Epidermal melanocyte (primary cell): ENCODE data around the gene TEFM.
"Not testable (repeated sequence)": the region's sequence is repeated elsewhere in the genome, so short reads cannot be mapped to it uniquely, and the experiment has no call there.

Experiments used
- DNase-seq: peaks from one replicate; pipeline ENCODE4 v3.0.0; 2011; ENCODE audit warnings: low spot score; ENCODE audit not compliant: insufficient read length

The TEFM gene

GRCh38 chr17:30921544-30922196 is 15.6 kb upstream of the TEFM start, which contains the start of gene ADAP2:
Gene ADAP2, plus strand, starts transcription at chr17:30921945. Its CDS starts 70 bp downstream, at chr17:30922015.
- no peak for DNase-seq

DNA sequence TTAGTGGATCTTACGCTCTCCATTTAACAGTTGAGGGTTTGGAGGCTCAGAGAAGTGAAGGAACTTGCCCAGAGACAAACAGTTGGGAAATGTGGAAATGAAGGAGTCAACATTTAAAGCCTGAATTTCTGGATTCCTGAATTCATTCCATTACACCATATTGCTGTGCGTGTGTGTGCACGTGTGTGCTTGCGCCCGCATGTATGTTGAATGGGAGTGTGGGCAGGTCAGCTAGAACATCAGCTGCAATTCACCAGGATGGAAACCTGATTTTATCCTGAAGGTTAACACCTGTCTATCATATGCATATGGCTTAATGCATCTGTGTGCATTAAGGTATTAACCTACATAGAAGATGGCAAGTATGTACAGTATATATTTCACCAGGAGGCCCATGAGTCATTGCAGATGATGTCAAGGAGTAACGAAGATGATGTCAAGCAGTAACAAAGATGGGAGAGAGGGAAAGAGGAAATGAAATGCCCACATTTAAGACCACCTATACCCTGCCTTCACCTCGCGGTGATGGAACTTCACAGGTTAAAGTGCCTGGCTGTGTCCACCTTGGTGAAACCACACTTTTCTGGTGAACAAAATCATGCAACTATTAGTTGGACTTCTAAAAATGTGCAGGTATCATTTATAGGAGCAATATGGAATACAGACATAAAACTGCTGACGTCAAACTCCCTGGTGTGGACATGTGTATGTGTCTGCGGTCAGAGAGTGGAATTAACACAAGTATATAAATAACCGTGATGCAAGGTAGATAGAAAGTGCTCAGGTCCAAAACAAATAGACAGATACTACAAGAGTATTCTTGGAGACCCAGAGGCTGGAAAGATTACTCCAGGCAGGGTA is 14.9 kb upstream of the TEFM start:
- no peak for DNase-seq

DNA sequence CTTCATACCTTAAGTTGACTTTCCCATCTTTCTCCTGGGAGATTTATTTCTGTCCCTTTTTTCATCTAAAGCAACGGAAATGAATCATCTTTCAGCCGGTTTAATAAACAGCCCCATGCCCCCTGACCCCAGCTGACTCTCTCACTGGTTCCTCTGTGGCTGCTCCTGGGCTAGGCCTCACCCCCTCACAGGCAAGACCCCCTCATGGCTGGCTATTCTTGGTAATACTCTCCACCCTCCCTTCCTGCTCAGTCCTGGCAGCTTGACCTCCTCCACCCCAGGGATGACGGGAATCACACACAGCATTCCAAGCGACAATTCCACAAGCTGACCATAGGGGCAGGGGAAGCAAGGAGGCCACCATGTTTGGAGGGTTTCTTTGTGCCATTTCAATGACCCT is 14.2 kb upstream of the TEFM start:
- DNase-seq: no peak

- DNase-seq: no peak
Measured at GRCh38 chr17:30917050-30917449, 11.0 kb upstream of the TEFM start.

- no peak for DNase-seq
Measured at GRCh38 chr17:30915833-30916611, 10.0 kb upstream of the TEFM start.

GRCh38 chr17:30913955-30914354 is 7.9 kb upstream of the TEFM start:
- no peak for DNase-seq

DNA sequence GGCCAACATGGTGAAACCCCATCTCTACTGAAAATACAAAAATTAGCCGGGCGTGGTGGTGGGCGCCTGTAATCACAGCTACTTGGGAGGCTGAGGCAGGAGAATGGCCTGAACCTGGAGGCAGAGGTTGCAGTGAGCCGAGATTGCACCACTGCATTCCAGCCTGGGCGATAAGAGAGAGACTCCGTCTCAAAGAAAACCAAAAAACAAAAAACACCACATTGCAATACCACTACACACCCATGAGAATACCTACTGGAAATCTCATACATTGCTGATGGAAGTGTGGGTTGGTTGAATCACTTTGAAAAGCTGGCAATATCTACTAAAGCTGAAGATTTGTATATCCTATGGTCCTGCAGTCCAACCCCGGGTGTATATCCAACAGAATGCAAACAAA is 4.1 kb upstream of the TEFM start:
- not testable (repeated sequence) for DNase-seq

DNA sequence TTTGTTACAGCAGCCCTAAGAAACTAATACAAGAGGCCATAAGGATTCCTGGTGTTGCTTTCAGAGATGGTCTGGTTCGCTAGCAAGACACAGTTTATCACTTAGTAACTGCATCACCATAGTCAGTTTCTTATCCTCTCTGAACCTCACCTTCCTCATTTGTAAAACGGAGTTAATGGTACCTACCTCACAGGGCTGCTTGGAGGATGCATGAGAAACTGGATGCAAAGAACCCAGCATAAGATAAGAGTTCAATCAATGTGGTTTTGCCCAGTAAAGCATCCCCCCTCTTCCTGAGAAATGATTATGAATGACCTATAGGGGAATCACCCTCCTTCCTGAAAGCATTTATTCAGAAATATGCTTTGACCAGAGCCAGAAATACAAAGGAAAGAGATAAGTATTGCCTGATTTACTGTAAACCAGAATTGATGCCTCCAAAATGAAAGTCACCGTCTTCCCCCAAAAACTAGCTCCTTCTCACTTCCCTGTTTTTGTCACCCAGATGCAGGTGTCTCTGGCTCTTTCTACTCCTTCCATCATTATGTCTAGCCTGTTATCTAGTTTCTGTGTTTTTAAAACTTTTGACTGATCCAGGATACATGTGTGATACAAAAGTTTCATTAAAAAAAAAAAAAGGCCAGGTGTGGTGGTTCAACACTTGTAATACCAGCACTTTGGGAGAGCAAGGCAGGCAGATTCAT is 2.8 kb upstream of the TEFM start:
- DNase-seq: no peak

- DNase-seq: no peak
Measured at GRCh38 chr17:30905742-30906100, 317 bp downstream of the TEFM start.

DNA sequence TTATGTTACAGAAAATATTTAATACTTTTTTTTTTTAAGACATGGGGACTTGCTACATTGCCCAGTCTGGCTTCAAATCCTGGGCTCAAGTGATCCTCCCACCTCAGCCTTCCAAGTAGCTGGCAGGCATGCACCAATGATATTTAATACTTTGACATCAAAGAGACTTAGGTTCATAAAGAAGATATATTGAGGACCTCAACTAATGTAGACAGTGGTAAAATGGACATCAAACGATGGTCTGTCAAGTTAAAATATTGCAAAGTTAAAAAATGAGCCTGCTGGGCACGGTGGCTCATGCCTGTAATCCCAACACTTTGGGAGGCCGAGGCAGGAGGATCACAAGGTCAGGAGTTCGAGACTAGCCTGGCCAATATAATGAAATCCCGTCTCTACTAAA is 8.7 kb downstream of the TEFM start:
- DNase-seq: no peak

DNA sequence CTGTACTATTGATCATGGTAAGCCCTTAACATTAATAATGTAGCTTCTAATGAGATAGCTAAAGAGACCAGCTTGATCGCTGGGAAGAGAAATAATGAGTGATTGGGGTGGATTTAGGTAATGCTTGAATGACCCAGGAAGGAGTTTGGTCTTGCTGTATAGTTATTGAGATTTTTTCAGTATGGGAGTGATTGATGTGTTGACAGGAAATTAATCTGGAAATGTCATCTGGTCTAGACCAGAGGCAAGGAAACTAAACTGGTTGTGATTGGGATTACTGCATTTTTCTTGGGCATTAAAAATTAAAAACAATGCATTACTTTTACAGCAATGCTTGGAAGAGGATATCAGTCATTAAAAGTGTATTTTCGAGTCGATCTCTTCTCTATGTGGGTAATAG is 11.8 kb downstream of the TEFM start:
- no peak for DNase-seq

GRCh38 chr17:30886187-30886586 is 19.9 kb downstream of the TEFM start:
- DNase-seq: no peak

- no peak for DNase-seq
Measured at GRCh38 chr17:30869005-30869404, 37.0 kb downstream of the TEFM start.

DNA sequence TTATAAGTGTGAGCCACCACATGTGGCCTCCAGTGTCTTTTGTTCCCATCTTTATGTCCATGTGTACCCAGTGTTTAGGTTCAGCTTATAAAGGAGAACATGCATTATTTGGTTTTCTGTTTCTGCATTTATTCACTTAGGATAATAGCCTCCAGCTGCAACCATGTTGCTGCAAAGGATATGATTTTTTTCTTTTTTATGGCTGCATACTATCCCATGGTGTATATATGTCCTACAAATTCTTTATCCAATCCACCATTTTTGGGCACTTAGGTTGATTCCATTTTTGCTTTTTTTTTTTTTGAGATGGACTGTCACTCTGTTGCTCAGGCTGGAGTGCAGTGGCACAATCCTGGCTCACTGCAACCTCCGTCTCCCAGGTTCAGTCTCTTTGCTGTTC is 41.4 kb downstream of the TEFM start:
- DNase-seq: no peak

DNA sequence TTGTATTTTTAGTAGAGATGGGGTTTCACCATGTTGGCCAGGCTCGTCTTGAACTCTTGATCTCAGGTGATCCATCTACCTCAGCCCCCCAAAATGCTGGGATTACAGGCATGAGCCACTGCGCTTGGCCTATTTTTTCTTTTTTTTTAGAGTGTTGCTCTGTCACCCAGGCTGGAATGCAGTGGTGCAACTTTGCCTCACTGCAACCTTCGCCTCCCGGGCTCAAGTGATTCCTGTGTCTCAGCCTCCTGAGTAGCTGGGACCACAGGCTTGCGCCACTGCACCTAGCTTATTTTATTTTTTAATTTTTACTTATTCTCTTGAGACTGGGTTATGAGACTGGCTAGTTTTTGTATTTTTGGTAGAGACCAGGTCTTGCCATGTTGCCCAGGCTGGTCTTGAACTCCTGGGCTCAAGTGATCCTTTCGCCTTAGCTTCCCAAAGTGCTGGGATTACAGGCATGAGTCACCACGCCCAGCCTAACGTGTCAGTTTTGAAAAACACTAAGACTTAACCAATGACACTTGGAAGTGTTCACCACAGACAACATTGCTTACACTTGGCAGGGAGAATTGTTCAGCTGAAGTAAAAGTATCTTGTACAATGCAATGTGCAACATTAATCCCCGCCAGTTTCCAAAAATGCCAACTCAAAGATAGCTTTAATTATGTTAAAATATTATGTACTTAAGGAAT is 47.3 kb downstream of the TEFM start:
- no peak for DNase-seq

DNA sequence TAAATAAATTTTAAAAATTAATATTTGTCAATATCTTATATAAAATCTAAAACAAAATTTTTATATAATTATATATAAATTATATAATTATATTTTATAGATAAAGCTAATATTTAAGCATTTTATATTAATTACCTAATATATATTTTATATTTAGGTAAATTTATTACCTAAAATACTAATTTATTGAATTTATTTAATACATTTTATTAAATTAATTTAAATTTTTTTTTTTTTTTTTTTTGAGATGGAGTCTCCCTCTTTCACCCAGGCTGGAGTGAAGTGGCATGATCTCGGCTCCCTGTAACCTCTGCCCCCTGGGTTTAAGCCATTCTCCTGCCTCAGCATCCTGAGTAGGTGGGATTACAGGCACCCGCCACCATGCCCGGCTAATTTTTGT is 51.9 kb downstream of the TEFM start:
- no peak for DNase-seq
